Measurements from ENCODE around the gene GTF2A1L. TPM values are rescaled to one million over a fixed set of nuclear protein-coding genes. Genes with fewer than 3 reads are reported as not detected.
"Not testable (repeated sequence)": the region's sequence is repeated elsewhere in the genome, so short reads cannot be mapped to it uniquely, and the experiment has no call there.

GTF2A1L gene
- total and polyA plus RNA-seq, 2 experiments from 2014 or later: 0.13 to 0.76 TPM

DNA sequence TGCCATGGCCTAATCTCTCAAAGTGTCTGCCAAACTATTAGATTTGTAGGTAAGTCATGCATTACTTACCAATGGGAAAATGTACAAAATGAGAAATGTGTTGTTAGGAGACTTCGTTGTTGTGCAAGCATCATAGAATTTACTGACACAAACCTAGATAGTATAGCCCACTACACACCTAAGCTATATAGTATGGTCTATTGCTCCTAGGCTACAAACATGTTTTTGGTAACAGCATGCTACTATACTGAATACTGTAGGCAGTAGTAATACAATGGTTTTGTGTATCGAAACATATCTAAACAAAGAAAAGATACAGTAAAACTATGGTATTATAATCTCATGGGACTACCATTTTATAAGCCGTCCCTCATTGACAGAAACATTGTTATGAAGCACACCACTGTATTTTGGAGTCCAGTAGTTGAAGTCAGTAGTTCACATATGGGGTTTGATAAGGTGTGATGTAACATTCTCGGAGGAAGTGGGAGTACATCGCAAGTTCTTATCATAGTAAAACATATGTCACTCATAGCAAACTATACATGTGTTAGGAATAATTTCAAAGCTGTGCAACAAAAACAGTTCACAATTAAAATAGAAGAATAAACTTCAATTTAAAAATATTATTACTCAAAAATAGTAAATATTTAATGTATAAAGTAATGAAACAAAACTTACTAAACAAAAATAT lies 12.0 kb upstream of the GTF2A1L start:
- 91% methylated on average over 5 of the region's 5 CpGs for WGBS, 2 experiments (ENCODE audit: low coverage in 1 of 2, low lambda C conversion rate in 2 of 2, missing lambda C conversion rate in 2 of 2)
- no peak overlapping the region for H3K9ac ChIP-seq
- no peak overlapping the region for H3K4me3 ChIP-seq
- no peaks in the 10 kb centered on the region for H3K36me3 ChIP-seq (ENCODE audit: low read depth)
- no peaks in the 10 kb centered on the region for H3K9me2 ChIP-seq (ENCODE audit: insufficient read depth)
- no peak for DNase-seq
- no peak for TF ChIP-seq EZH2 (IDR thresholded peaks at IDR 0.05; ENCODE audit: insufficient read depth, poor library complexity, severe bottlenecking)
- H3K4me2 ChIP-seq (ENCODE audit: unreplicated experiment): no peak overlapping the region
- H3K9me3 ChIP-seq (ENCODE audit: low read depth): no peaks in the 10 kb centered on the region
- H4K20me1 ChIP-seq (ENCODE audit: insufficient read depth): no peaks in the 10 kb centered on the region
- H3K79me2 ChIP-seq (ENCODE audit: insufficient read depth): no peaks in the 10 kb centered on the region
- H3K27me3 ChIP-seq (replicated peaks; ENCODE audit: insufficient read depth): no peaks in the 10 kb centered on the region
- no peak overlapping the region for H2AFZ ChIP-seq
- in situ Hi-C loops (cut with MboI): loop anchor here (25.0 kb wide), 2 partner anchors 332 to 1532 kb away; no protein-coding TSS in a partner anchor
- H3F3A ChIP-seq (ENCODE audit: insufficient read depth): peaks cover 4% of the 10 kb centered on the region; the same call in 1 of the 2 replicates
- H3K4me1 ChIP-seq (ENCODE audit: insufficient read depth): peaks cover 20% of the 10 kb centered on the region
- no peak overlapping the region for H3K27ac ChIP-seq

DNA sequence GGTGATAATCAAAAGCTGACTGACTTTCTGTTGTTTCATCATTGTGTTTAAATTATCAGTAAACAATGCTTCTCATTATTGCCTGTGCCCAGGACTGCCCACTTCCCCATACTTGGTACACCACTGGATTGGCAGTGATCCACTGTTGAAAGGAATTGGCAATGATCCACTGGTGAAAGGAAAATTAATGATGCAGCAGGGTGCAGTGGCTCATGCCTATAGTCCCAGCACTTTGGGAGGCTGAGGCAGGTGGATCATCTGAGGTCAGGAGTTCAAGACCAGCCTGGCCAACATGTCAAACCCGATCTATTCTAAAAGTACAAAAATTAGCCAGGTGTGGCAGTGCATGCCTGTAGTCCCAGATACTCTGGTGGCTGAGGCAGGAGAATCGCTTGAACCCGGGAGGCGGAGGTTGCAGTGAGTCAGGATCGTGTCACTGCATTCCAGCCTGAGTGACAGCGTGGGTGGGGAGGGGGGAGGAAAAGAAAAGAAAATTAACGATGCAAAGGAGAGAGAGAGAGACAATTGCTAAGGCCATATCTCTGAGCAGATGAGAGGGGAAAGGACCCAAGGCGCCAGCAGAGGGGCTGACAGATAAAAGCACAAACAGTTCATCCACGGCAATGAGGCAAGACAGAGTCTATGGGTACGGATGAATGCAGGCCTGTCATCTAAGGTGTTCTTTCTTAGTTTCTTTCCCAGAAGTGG lies 10.2 kb upstream of the GTF2A1L start:
- no peak overlapping the region for H3K9ac ChIP-seq
- H3K36me3 ChIP-seq (ENCODE audit: low read depth): no peaks in the 10 kb centered on the region
- H2AFZ ChIP-seq: peak overlapping the region; percentile 7; the same call in 1 of the 2 replicates
- H3K9me3 ChIP-seq (ENCODE audit: low read depth): no peaks in the 10 kb centered on the region
- 44 to 47% methylated on average over 10 of the region's 10 CpGs for WGBS, 2 experiments (ENCODE audit: low coverage in 1 of 2, low lambda C conversion rate in 2 of 2, missing lambda C conversion rate in 2 of 2)
- H3K4me1 ChIP-seq (ENCODE audit: insufficient read depth): peaks cover 10% of the 10 kb centered on the region
- H4K20me1 ChIP-seq (ENCODE audit: insufficient read depth): no peaks in the 10 kb centered on the region
- H3K9me2 ChIP-seq (ENCODE audit: insufficient read depth): no peaks in the 10 kb centered on the region
- peak overlapping the region; percentile 11 for H3K4me2 ChIP-seq (ENCODE audit: unreplicated experiment)
- H3K79me2 ChIP-seq (ENCODE audit: insufficient read depth): no peaks in the 10 kb centered on the region
- H3K27me3 ChIP-seq (replicated peaks; ENCODE audit: insufficient read depth): no peaks in the 10 kb centered on the region
- H3F3A ChIP-seq (ENCODE audit: insufficient read depth): no peaks in the 10 kb centered on the region
- no peak overlapping the region for H3K27ac ChIP-seq
- TF ChIP-seq EZH2 (IDR thresholded peaks at IDR 0.05; ENCODE audit: insufficient read depth, poor library complexity, severe bottlenecking): no peak
- TF ChIP-seq EZH2phosphoT487 (IDR thresholded peaks at IDR 0.05; ENCODE audit: insufficient read depth, low read depth): no peak
- no peak overlapping the region for H3K4me3 ChIP-seq
- peak; percentile 42 for DNase-seq
- in situ Hi-C loops (cut with MboI): loop anchor here (25.0 kb wide), 2 partner anchors 330 to 1530 kb away; no protein-coding TSS in a partner anchor

DNA sequence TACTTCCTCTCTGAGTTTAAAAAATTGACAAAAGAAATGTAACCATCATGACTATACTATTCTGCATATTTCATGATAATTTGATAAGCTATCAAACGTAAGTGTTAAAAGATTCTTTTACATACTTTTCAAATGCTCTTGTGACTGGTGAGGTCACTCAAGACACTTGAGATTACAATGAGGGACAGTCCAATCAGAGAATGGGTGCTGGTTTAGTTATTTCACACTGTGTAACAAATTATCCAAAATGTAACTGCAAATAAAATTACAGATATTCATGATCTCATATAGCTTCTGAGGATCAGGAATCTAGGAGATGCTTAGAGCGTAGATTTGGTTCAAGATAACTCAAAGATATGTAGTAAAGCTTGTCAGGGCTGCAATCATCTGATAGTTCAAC lies 4.4 kb upstream of the GTF2A1L start:
- Histone ChIP-seq H3K4me2 (ENCODE audit: unreplicated experiment) (no peak overlapping the region), H3F3A (ENCODE audit: insufficient read depth) (no peaks in the 10 kb centered on the region), H3K36me3 (ENCODE audit: low read depth) (no peaks in the 10 kb centered on the region), H3K9me2 (ENCODE audit: insufficient read depth) (no peaks in the 10 kb centered on the region), H3K27me3 (replicated peaks; ENCODE audit: insufficient read depth) (no peaks in the 10 kb centered on the region), H3K4me1 (ENCODE audit: insufficient read depth) (no peaks in the 10 kb centered on the region), H3K27ac (no peak overlapping the region), H3K9ac (no peak overlapping the region), H2AFZ (no peak overlapping the region), H4K20me1 (ENCODE audit: insufficient read depth) (no peaks in the 10 kb centered on the region), H3K4me3 (no peak overlapping the region), H3K79me2 (ENCODE audit: insufficient read depth) (no peaks in the 10 kb centered on the region), H3K9me3 (ENCODE audit: low read depth) (no peaks in the 10 kb centered on the region)
- in situ Hi-C loops (cut with MboI): loop anchor here (25.0 kb wide), 2 partner anchors 324 to 1524 kb away; no protein-coding TSS in a partner anchor
- DNase-seq: no peak
- WGBS, 2 experiments (ENCODE audit: low coverage in 1 of 2, low lambda C conversion rate in 2 of 2, missing lambda C conversion rate in 2 of 2): 77 to 80% methylated on average over 2 of the region's 2 CpGs
- no peak for TF ChIP-seq EZH2phosphoT487 (IDR thresholded peaks at IDR 0.05; ENCODE audit: insufficient read depth, low read depth)
- TF ChIP-seq EZH2 (IDR thresholded peaks at IDR 0.05; ENCODE audit: insufficient read depth, poor library complexity, severe bottlenecking): no peak

DNA sequence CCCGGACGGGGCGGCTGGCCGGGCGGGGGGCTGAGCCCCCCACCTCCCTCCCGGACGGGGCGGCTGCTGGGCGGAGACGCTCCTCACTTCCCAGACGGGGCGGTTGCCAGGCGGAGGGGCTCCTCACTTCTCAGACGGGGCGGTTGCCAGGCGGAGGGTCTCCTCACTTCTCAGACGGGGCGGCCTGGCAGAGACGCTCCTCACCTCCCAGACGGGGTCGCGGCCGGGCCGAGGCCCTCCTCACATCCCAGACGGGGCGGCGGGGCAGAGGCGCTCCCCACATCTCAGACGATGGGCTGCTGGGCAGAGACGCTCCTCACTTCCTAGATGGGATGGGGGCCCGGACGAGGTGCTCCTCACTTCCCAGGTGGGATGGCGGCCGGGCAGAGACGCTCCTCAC lies 3.1 kb upstream of the GTF2A1L start:
- not testable (repeated sequence) for H3K9me2 ChIP-seq (ENCODE audit: insufficient read depth); H4K20me1 ChIP-seq (ENCODE audit: insufficient read depth); H2AFZ ChIP-seq; H3K36me3 ChIP-seq (ENCODE audit: low read depth); H3K4me2 ChIP-seq (ENCODE audit: unreplicated experiment); H3K27ac ChIP-seq; H3K9ac ChIP-seq; H3K4me3 ChIP-seq; H3K9me3 ChIP-seq (ENCODE audit: low read depth); H3F3A ChIP-seq (ENCODE audit: insufficient read depth); H3K4me1 ChIP-seq (ENCODE audit: insufficient read depth); DNase-seq; H3K27me3 ChIP-seq (replicated peaks; ENCODE audit: insufficient read depth); H3K79me2 ChIP-seq (ENCODE audit: insufficient read depth)
- WGBS, 2 experiments (ENCODE audit: low coverage in 1 of 2, low lambda C conversion rate in 2 of 2, missing lambda C conversion rate in 2 of 2): 72 to 86% methylated on average over 3 to 26 of the region's 35 CpGs
- in situ Hi-C loops (cut with MboI): loop anchor here (25.0 kb wide), 2 partner anchors 323 to 1523 kb away; no protein-coding TSS in a partner anchor

Data from GM23248 (cell line).